Suprapubic skin (tissue), 4 donors: Measurements from ENCODE around the gene SORCS1. TPM values are rescaled to one million over a fixed set of nuclear protein-coding genes. Genes with fewer than 3 reads are reported as not detected.

ENCODE experiments used
- DNase-seq, 2 donors: peaks; one replicate each; pipeline ENCODE4 v3.0.0-alpha.2; 2019; ENCODE audit warnings: low spot score in 2 of 2
- H3K27ac ChIP-seq: fragments of 200-600 bp; sonication (generic); one replicate; pipeline ENCODE4 v1.5.1; 2019
- H3K27me3 ChIP-seq: fragments of 200-600 bp; sonication (generic); one replicate; pipeline ENCODE4 v1.5.1; 2019
- H3K36me3 ChIP-seq: fragments of 200-600 bp; sonication (generic); one replicate; pipeline ENCODE4 v1.5.1; 2019
- H3K4me1 ChIP-seq: fragments of 200-600 bp; sonication (generic); one replicate; pipeline ENCODE4 v1.5.1; 2019
- H3K4me3 ChIP-seq: fragments of 200-600 bp; sonication (generic); one replicate; pipeline ENCODE4 v1.5.1; 2019; ENCODE audit warnings: mild to moderate bottlenecking
- H3K9me3 ChIP-seq: fragments of 200-600 bp; sonication (generic); one replicate; pipeline ENCODE4 v1.5.1; 2019
- EP300 ChIP-seq: sonication (generic); formaldehyde crosslinking; IDR thresholded peaks from one replicate; pipeline ENCODE4 v1.6.1; 2017; ENCODE audit warnings: antibody characterized with exemption
- POLR2A ChIP-seq, 2 donors: fragments of 450-650 bp; IDR thresholded peaks; one replicate each; pipeline ENCODE4 v1.6.1; 2017; ENCODE audit warnings: antibody characterized with exemption in 2 of 2, mild to moderate bottlenecking in 2 of 2, moderate library complexity in 2 of 2
- POLR2AphosphoS5 ChIP-seq, 3 donors: sonication (generic); formaldehyde crosslinking; IDR thresholded peaks; one replicate each; pipeline ENCODE4 v1.6.1; 2017; ENCODE audit warnings: antibody characterized with exemption in 3 of 3
- WGBS: methylation state at CpG from one replicate; pipeline ENCODE4 v1.1.5; 2018; 5-methylcytosine and 5-hydroxymethylcytosine counted together
- total RNA-seq, 4 donors: library from RNA; depleted of rRNA; stranded (reverse); fragments of >200 nt; gene quantifications; one replicate each; pipeline ENCODE4 v1.1.0, GENCODE V29; 2016
- TF ChIP-seq, protein P1 (sequence below), 2 donors: fragments of 200-600 bp in 1 of 2; fragments of 450-650 bp in 1 of 2; sonication (generic) in 1 of 2; IDR thresholded peaks; one replicate each; pipeline ENCODE4 v1.5.1; 2016 to 2019; ENCODE audit warnings: antibody characterized with exemption in 2 of 2, mild to moderate bottlenecking in 1 of 2, moderate library complexity in 1 of 2

SORCS1 gene
- total RNA-seq, 4 donors from 2014 or later = 1.3 to 6.0 (median 3.4) TPM

- H3K9me3 ChIP-seq = no peaks in the 10 kb centered on the region
- no peaks in the 10 kb centered on the region for H3K36me3 ChIP-seq
- TF ChIP-seq POLR2A (IDR thresholded peaks at IDR 0.05) = no peak
- TF ChIP-seq, protein P1, sequence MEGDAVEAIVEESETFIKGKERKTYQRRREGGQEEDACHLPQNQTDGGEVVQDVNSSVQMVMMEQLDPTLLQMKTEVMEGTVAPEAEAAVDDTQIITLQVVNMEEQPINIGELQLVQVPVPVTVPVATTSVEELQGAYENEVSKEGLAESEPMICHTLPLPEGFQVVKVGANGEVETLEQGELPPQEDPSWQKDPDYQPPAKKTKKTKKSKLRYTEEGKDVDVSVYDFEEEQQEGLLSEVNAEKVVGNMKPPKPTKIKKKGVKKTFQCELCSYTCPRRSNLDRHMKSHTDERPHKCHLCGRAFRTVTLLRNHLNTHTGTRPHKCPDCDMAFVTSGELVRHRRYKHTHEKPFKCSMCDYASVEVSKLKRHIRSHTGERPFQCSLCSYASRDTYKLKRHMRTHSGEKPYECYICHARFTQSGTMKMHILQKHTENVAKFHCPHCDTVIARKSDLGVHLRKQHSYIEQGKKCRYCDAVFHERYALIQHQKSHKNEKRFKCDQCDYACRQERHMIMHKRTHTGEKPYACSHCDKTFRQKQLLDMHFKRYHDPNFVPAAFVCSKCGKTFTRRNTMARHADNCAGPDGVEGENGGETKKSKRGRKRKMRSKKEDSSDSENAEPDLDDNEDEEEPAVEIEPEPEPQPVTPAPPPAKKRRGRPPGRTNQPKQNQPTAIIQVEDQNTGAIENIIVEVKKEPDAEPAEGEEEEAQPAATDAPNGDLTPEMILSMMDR (IDR thresholded peaks at IDR 0.05) = no peak
- TF ChIP-seq EP300 = no peak
- no peak for TF ChIP-seq POLR2AphosphoS5 (IDR thresholded peaks at IDR 0.05)
- H3K27me3 ChIP-seq = no peaks in the 10 kb centered on the region
- no peaks in the 10 kb centered on the region for H3K4me1 ChIP-seq
- H3K27ac ChIP-seq = no peak overlapping the region
- 77% methylated on average over 5 of the region's 5 CpGs for WGBS
- no peak overlapping the region for H3K4me3 ChIP-seq
- DNase-seq = no peak
Observed at GRCh38 chr10:106751091-106751490, 413.4 kb downstream of the SORCS1 start.

DNA sequence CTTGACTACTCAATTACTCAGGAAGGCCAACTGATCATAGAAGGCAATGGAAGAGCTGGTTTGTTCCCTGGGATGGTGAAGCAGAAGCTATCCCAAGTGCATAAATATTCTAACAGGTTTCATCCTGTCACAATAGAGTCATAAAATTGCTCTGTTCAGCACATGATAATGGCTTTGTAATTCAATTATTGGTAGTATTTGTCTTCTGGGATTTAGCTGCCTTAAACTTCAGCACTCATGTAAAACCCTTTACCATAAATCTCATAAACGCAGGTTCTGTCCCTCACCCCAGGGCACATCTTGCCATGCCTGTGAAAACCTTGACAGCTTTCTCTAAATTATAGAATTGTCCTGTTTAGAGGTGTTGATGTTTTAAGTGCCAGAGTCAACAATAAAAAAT is 417.6 kb downstream of the SORCS1 start:
- Histone ChIP-seq H3K27ac (no peak overlapping the region), H3K4me3 (no peak overlapping the region), H3K9me3 (no peaks in the 10 kb centered on the region), H3K27me3 (no peaks in the 10 kb centered on the region), H3K4me1 (no peaks in the 10 kb centered on the region), H3K36me3 (no peaks in the 10 kb centered on the region)
- no peak for DNase-seq
- TF ChIP-seq POLR2A (IDR thresholded peaks at IDR 0.05) (no peak), EP300 (no peak), POLR2AphosphoS5 (IDR thresholded peaks at IDR 0.05) (no peak)
- TF ChIP-seq, protein P1 (IDR thresholded peaks at IDR 0.05) = no peak
- 56% methylated on average over 1 of the region's 1 CpG for WGBS

GRCh38 chr10:106741006-106741530 is 423.4 kb downstream of the SORCS1 start:
- no peak overlapping the region for H3K4me3 ChIP-seq
- no peaks in the 10 kb centered on the region for H3K4me1 ChIP-seq
- no peaks in the 10 kb centered on the region for H3K9me3 ChIP-seq
- H3K27me3 ChIP-seq = no peaks in the 10 kb centered on the region
- 59% methylated on average over 4 of the region's 4 CpGs for WGBS
- DNase-seq = no peak
- H3K36me3 ChIP-seq = no peaks in the 10 kb centered on the region
- TF ChIP-seq, protein P1 (IDR thresholded peaks at IDR 0.05) = no peak
- no peak for TF ChIP-seq POLR2AphosphoS5 (IDR thresholded peaks at IDR 0.05)
- no peak for TF ChIP-seq EP300
- TF ChIP-seq POLR2A (IDR thresholded peaks at IDR 0.05) = no peak
- H3K27ac ChIP-seq = no peak overlapping the region

DNA sequence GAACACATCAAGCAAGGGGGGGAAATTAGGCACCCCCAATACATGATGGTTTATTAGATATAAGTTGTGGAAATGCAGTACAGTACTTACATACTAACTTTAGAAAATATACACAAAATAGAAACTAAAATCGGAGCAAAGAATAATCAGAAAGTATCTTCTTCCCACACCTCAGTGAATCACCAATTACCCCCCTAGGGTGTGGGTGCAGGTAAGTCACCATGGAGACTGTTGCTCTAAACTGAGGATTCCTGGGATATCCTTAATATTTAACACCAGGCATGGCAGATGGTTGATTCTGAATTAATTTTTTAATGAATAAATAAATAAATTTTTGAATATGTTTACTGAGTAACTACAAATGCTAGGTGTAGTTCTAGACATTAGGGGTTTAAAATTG is 424.4 kb downstream of the SORCS1 start:
- Histone ChIP-seq H3K27ac (no peak overlapping the region), H3K9me3 (no peaks in the 10 kb centered on the region), H3K4me3 (no peak overlapping the region), H3K27me3 (no peaks in the 10 kb centered on the region), H3K36me3 (no peaks in the 10 kb centered on the region), H3K4me1 (no peaks in the 10 kb centered on the region)
- no peak for DNase-seq
- TF ChIP-seq EP300 = no peak
- WGBS = 76% methylated on average over 1 of the region's 1 CpG

GRCh38 chr10:106734220-106734619 is 430.3 kb downstream of the SORCS1 start:
- no peak overlapping the region for H3K4me3 ChIP-seq
- H3K27ac ChIP-seq = no peak overlapping the region
- no peak for TF ChIP-seq POLR2A (IDR thresholded peaks at IDR 0.05)
- TF ChIP-seq, protein P1 (IDR thresholded peaks at IDR 0.05) = no peak
- no peak for TF ChIP-seq POLR2AphosphoS5 (IDR thresholded peaks at IDR 0.05)
- TF ChIP-seq EP300 = no peak
- no peaks in the 10 kb centered on the region for H3K36me3 ChIP-seq
- no peaks in the 10 kb centered on the region for H3K27me3 ChIP-seq
- H3K9me3 ChIP-seq = no peaks in the 10 kb centered on the region
- no peak for DNase-seq
- no peaks in the 10 kb centered on the region for H3K4me1 ChIP-seq

GRCh38 chr10:106728232-106728631 is 436.3 kb downstream of the SORCS1 start:
- WGBS = 76% methylated on average over 2 of the region's 2 CpGs
- TF ChIP-seq, protein P1 (IDR thresholded peaks at IDR 0.05) = no peak
- TF ChIP-seq EP300 (no peak), POLR2A (IDR thresholded peaks at IDR 0.05) (no peak)
- no peaks in the 10 kb centered on the region for H3K4me1 ChIP-seq
- no peaks in the 10 kb centered on the region for H3K27me3 ChIP-seq
- no peaks in the 10 kb centered on the region for H3K9me3 ChIP-seq
- H3K4me3 ChIP-seq = no peak overlapping the region
- no peak for DNase-seq
- H3K27ac ChIP-seq = no peak overlapping the region
- H3K36me3 ChIP-seq = no peaks in the 10 kb centered on the region
